Measurements from ENCODE around the gene NAV2. TPM values are rescaled to one million over a fixed set of nuclear protein-coding genes. Genes with fewer than 3 reads are reported as not detected.

Gene NAV2
- total and polyA plus RNA-seq, 5 donors = 4.4 to 12.9 (median 8.6) TPM

GRCh38 chr11:19876750-19877149 lies 164.1 kb downstream of the NAV2 start:
- H3K4me3 ChIP-seq (ENCODE audit: low read length) = no peak overlapping the region
- H3K27me3 ChIP-seq (ENCODE audit: control insufficient read depth, insufficient read depth) = no peaks in the 10 kb centered on the region
- DNase-seq (no peak), ATAC-seq (no peak)
- 99% methylated on average over 1 of the region's 1 CpG for WGBS
- H3K27ac ChIP-seq (ENCODE audit: low read length) = no peak overlapping the region
- H3K9me3 ChIP-seq (ENCODE audit: control insufficient read depth, low read length) = no peaks in the 10 kb centered on the region
- intact Hi-C loops (cut with DNase I) = no loop called here
- peaks cover 4% of the 10 kb centered on the region for H3K4me1 ChIP-seq (ENCODE audit: control insufficient read depth, insufficient read depth, low read length)

DNA sequence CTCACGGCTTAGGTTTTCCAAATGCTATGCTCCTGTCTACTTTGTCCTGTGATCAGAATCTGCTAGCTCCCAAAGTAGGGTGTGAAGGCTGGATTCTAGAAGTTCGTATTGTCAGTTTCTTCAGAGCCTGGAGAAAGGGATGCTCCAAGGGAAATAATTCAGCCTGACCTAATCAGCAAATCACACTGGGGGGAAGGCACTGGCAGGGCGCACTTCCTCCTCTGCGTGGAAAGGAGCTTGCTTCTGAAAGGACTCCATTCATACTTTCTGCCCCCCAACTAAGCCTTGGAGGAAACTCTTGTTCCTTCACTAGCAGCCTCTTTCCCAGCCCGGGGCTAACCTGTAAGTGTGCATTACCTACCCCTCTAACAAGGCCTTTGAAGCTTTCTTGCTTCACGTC lies 165.9 kb downstream of the NAV2 start:
- 66% methylated on average over 6 of the region's 6 CpGs for WGBS
- no peak for DNase-seq
- peaks cover 4% of the 10 kb centered on the region for H3K4me1 ChIP-seq (ENCODE audit: control insufficient read depth, insufficient read depth, low read length)
- intact Hi-C loops (cut with DNase I) = no loop called here
- no peak overlapping the region for H3K4me3 ChIP-seq (ENCODE audit: low read length)
- H3K27ac ChIP-seq (ENCODE audit: low read length) = no peak overlapping the region
- H3K27me3 ChIP-seq (ENCODE audit: control insufficient read depth, insufficient read depth) = no peaks in the 10 kb centered on the region
- no peaks in the 10 kb centered on the region for H3K9me3 ChIP-seq (ENCODE audit: control insufficient read depth, low read length)
- no peak for ATAC-seq

DNA sequence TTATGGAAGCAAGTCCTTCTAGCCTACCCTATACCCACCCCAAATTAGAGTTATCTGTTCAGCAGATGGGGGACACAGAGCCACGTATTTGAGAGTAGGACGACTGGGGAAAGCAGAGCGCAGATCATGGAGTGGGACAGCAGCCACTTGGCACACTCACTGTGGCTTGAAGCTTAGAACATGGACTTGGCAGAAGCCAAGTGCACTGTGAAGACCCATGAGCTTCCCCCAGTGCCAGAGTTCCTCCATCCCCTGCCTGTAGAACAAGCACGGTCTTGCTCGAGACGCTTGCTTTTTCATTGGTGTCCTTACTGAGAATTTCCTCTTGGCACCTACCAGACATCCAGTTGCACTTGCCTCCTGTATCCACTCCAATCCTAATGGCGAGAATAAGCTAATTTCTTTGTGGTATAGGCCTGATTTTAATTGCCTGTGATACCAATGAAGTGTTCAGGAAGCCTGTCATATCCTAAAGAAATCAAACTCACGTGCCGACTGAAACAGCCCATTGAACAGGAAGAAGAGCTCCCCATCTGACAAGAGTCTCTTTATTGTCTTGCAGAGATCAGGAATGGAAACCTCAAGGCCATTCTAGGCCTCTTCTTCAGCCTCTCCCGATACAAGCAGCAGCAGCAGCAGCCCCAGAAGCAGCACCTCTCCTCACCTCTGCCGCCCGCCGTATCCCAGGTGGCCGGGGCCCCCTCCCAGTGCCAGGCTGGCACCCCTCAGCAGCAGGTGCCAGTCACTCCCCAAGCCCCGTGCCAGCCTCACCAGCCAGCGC lies 166.9 kb downstream of the NAV2 start:
- WGBS = 59% methylated on average over 16 of the region's 16 CpGs
- intact Hi-C loops (cut with DNase I) = no loop called here
- ATAC-seq = peak; percentile 78 to 94
- Histone ChIP-seq H3K4me1 (ENCODE audit: control insufficient read depth, insufficient read depth, low read length) (peaks cover 4% of the 10 kb centered on the region), H3K27ac (ENCODE audit: low read length) (no peak overlapping the region), H3K27me3 (ENCODE audit: control insufficient read depth, insufficient read depth) (no peaks in the 10 kb centered on the region), H3K9me3 (ENCODE audit: control insufficient read depth, low read length) (no peaks in the 10 kb centered on the region), H3K4me3 (ENCODE audit: low read length) (no peak overlapping the region)
- peak; percentile 21 to 77 (median 64) for DNase-seq

- DNase-seq = no peak
- intact Hi-C loops (cut with DNase I) = no loop called here
- Histone ChIP-seq H3K27me3 (ENCODE audit: control insufficient read depth, insufficient read depth) (no peaks in the 10 kb centered on the region), H3K9me3 (ENCODE audit: control insufficient read depth, low read length) (no peaks in the 10 kb centered on the region), H3K4me3 (ENCODE audit: low read length) (no peak overlapping the region), H3K27ac (ENCODE audit: low read length) (no peak overlapping the region), H3K4me1 (ENCODE audit: control insufficient read depth, insufficient read depth, low read length) (peaks cover 4% of the 10 kb centered on the region)
- ATAC-seq = no peak
These were observed 167.4 kb downstream of the NAV2 start for GRCh38 chr11:19880088-19880345.

GRCh38 chr11:19881177-19881576 lies 168.5 kb downstream of the NAV2 start:
- no peaks in the 10 kb centered on the region for H3K9me3 ChIP-seq (ENCODE audit: control insufficient read depth, low read length)
- ATAC-seq = no peak

DNA sequence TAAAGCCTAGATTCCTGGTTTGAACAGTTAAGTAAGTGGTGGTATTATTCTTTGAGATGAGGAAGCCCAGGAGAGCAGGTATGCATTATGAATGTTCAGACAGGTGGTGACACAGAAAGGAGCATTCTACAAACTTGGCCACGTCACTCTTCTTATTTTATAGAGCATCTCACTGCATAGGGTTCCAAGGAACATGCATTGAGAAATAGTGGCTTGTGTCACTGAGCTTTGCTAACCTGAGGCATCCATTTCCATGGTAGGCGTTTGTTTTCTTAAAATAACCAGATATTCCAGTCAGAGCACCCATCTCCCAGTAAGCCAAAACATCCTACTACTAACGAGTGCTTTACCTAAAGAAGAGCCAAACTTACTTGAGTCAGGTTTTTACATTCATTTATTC lies 169.7 kb downstream of the NAV2 start:
- H3K4me3 ChIP-seq (ENCODE audit: low read length) = no peak overlapping the region
- H3K9me3 ChIP-seq (ENCODE audit: control insufficient read depth, low read length) = no peaks in the 10 kb centered on the region
- H3K27me3 ChIP-seq (ENCODE audit: control insufficient read depth, insufficient read depth) = no peaks in the 10 kb centered on the region
- WGBS = 95% methylated on average over 3 of the region's 3 CpGs
- H3K27ac ChIP-seq (ENCODE audit: low read length) = no peak overlapping the region
- peaks cover 4% of the 10 kb centered on the region for H3K4me1 ChIP-seq (ENCODE audit: control insufficient read depth, insufficient read depth, low read length)
- intact Hi-C loops (cut with DNase I) = no loop called here
- DNase-seq = no peak
- no peak for ATAC-seq

More at GRCh38 chr11:19881177-19881576, 168.5 kb downstream of the NAV2 start:
- Histone ChIP-seq H3K4me1 (ENCODE audit: control insufficient read depth, insufficient read depth, low read length) (peaks cover 4% of the 10 kb centered on the region), H3K4me3 (ENCODE audit: low read length) (no peak overlapping the region), H3K27me3 (ENCODE audit: control insufficient read depth, insufficient read depth) (no peaks in the 10 kb centered on the region), H3K27ac (ENCODE audit: low read length) (no peak overlapping the region)
- DNase-seq = no peak
- intact Hi-C loops (cut with DNase I) = no loop called here

GRCh38 chr11:19886498-19886897 lies 173.9 kb downstream of the NAV2 start:
- no peaks in the 10 kb centered on the region for H3K27me3 ChIP-seq (ENCODE audit: control insufficient read depth, insufficient read depth)
- ATAC-seq = no peak
- 65% methylated on average over 3 of the region's 3 CpGs for WGBS
- H3K27ac ChIP-seq (ENCODE audit: low read length) = no peak overlapping the region
- no peak overlapping the region for H3K4me3 ChIP-seq (ENCODE audit: low read length)
- intact Hi-C loops (cut with DNase I) = no loop called here
- DNase-seq = no peak
- H3K4me1 ChIP-seq (ENCODE audit: control insufficient read depth, insufficient read depth, low read length) = peaks cover 7% of the 10 kb centered on the region
- H3K9me3 ChIP-seq (ENCODE audit: control insufficient read depth, low read length) = no peaks in the 10 kb centered on the region

- DNase-seq = no peak
These were observed 175.2 kb downstream of the NAV2 start for GRCh38 chr11:19887842-19888241.

DNA sequence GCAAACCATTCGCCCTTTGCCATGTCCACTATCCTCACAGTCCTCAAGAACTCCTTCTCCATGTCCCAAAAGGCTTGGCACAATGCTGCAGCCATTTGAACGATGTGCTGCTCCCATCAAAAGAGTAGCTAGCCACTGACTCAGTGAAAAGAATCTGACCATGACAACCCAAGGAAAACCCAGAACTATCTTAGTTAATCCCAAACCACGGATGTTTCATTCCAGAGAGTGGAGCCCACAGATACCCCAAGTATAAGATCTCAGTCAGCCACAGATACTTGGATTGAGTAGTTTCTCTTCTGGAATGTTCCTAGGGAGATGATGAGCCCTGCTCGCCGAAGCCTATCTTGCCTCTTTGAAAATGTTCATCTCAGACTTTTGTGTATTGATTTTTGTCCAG lies 176.9 kb downstream of the NAV2 start:
- no peak overlapping the region for H3K27ac ChIP-seq (ENCODE audit: low read length)
- DNase-seq (no peak), ATAC-seq (no peak)
- WGBS = 91% methylated on average over 5 of the region's 5 CpGs
- H3K4me3 ChIP-seq (ENCODE audit: low read length) = no peak overlapping the region
- intact Hi-C loops (cut with DNase I) = no loop called here
- no peaks in the 10 kb centered on the region for H3K9me3 ChIP-seq (ENCODE audit: control insufficient read depth, low read length)
- no peaks in the 10 kb centered on the region for H3K27me3 ChIP-seq (ENCODE audit: control insufficient read depth, insufficient read depth)
- H3K4me1 ChIP-seq (ENCODE audit: control insufficient read depth, insufficient read depth, low read length) = peaks cover 7% of the 10 kb centered on the region

More at GRCh38 chr11:19887842-19888241, 175.2 kb downstream of the NAV2 start:
- 94% methylated on average over 10 of the region's 10 CpGs for WGBS
- Histone ChIP-seq H3K4me1 (ENCODE audit: control insufficient read depth, insufficient read depth, low read length) (peaks cover 7% of the 10 kb centered on the region), H3K4me3 (ENCODE audit: low read length) (no peak overlapping the region), H3K9me3 (ENCODE audit: control insufficient read depth, low read length) (no peaks in the 10 kb centered on the region), H3K27me3 (ENCODE audit: control insufficient read depth, insufficient read depth) (no peaks in the 10 kb centered on the region), H3K27ac (ENCODE audit: low read length) (no peak overlapping the region)
- intact Hi-C loops (cut with DNase I) = no loop called here
- no peak for ATAC-seq

DNA sequence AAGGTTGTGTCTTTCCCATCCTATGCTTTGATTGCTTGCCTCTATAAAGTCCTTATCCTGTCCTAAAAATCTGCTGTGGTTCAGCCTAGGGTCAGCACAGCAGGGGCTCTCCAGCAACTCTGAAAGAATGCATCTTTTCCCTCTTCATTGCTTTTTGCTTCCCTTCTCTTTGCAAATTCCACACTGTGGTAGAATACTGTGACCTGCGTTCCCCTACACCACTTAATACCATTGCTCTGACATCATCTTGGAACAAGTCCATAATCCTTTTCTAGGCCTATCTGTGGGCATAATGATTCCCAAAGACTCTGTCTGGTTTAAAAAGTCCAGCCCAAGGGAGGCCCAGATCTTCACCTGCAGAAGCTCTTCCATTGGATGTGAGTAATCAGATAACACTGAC lies 177.7 kb downstream of the NAV2 start:
- H3K27ac ChIP-seq (ENCODE audit: low read length) = no peak overlapping the region
- DNase-seq (no peak), ATAC-seq (peak in 1 of 2 donors; percentile 18)
- intact Hi-C loops (cut with DNase I) = no loop called here
- H3K9me3 ChIP-seq (ENCODE audit: control insufficient read depth, low read length) = no peaks in the 10 kb centered on the region
- WGBS = 42% methylated on average over 1 of the region's 1 CpG
- H3K4me1 ChIP-seq (ENCODE audit: control insufficient read depth, insufficient read depth, low read length) = peaks cover 7% of the 10 kb centered on the region
- no peak overlapping the region for H3K4me3 ChIP-seq (ENCODE audit: low read length)
- H3K27me3 ChIP-seq (ENCODE audit: control insufficient read depth, insufficient read depth) = no peaks in the 10 kb centered on the region

- intact Hi-C loops (cut with DNase I) = no loop called here
- no peak for ATAC-seq
- no peaks in the 10 kb centered on the region for H3K9me3 ChIP-seq (ENCODE audit: control insufficient read depth, low read length)
- H3K4me3 ChIP-seq (ENCODE audit: low read length) = no peak overlapping the region
- H3K27me3 ChIP-seq (ENCODE audit: control insufficient read depth, insufficient read depth) = no peaks in the 10 kb centered on the region
- peaks cover 7% of the 10 kb centered on the region for H3K4me1 ChIP-seq (ENCODE audit: control insufficient read depth, insufficient read depth, low read length)
- H3K27ac ChIP-seq (ENCODE audit: low read length) = no peak overlapping the region
- DNase-seq = no peak
These were observed 178.4 kb downstream of the NAV2 start for GRCh38 chr11:19891022-19891421.

GRCh38 chr11:19892387-19892786 lies 179.8 kb downstream of the NAV2 start:
- Histone ChIP-seq H3K27me3 (ENCODE audit: control insufficient read depth, insufficient read depth) (no peaks in the 10 kb centered on the region), H3K4me1 (ENCODE audit: control insufficient read depth, insufficient read depth, low read length) (peaks cover 7% of the 10 kb centered on the region), H3K9me3 (ENCODE audit: control insufficient read depth, low read length) (no peaks in the 10 kb centered on the region), H3K27ac (ENCODE audit: low read length) (no peak overlapping the region), H3K4me3 (ENCODE audit: low read length) (no peak overlapping the region)
- no peak for ATAC-seq
- intact Hi-C loops (cut with DNase I) = no loop called here
- 94% methylated on average over 11 of the region's 11 CpGs for WGBS
- no peak for DNase-seq
